NCI-H1436 (cell line): Measurements from ENCODE around the gene TAGLN2.

Source experiments
- DNase-seq: peaks from one replicate; lab custom pipeline; 2025; lab: John Stamatoyannopoulos, UW

The TAGLN2 gene

GRCh38 chr1:159870704-159871103 lies 54.6 kb downstream of the TAGLN2 start:
- DNase-seq, result no peak

- no peak for DNase-seq
These were observed 55.7 kb downstream of the TAGLN2 start for GRCh38 chr1:159869607-159870006.

DNA sequence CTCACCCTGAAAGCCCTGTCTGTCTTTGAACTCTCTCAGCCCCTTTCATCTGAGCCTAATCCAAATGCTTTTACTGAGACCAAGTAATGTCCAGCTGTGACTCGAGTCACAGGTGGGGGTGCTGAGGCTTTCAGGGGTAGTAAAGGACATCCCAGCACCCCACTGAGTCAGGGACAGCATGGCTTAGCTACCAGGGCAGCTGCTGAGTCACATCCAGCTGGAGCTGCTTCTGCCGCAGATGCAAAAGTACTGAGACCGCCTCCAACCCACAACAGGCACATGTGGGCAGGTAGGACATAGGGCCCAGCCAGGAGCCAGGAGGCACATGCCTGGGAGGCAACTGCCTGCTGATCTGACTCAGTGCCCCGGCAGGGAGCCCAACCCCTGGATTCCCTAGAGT lies 56.1 kb downstream of the TAGLN2 start:
- no peak for DNase-seq

- DNase-seq, result no peak
These were observed 56.5 kb downstream of the TAGLN2 start for GRCh38 chr1:159868766-159869165.
